ENCODE results near the gene EHMT1. TPM values are rescaled to one million over a fixed set of nuclear protein-coding genes. Genes with fewer than 3 reads are reported as not detected.
"Not testable (repeated sequence)": the region's sequence is repeated elsewhere in the genome, so short reads cannot be mapped to it uniquely, and the experiment has no call there.

The EHMT1 gene
- total RNA-seq, 4 donors from 2014 or later: 38.6 to 77.8 (median 54.3) TPM

DNA sequence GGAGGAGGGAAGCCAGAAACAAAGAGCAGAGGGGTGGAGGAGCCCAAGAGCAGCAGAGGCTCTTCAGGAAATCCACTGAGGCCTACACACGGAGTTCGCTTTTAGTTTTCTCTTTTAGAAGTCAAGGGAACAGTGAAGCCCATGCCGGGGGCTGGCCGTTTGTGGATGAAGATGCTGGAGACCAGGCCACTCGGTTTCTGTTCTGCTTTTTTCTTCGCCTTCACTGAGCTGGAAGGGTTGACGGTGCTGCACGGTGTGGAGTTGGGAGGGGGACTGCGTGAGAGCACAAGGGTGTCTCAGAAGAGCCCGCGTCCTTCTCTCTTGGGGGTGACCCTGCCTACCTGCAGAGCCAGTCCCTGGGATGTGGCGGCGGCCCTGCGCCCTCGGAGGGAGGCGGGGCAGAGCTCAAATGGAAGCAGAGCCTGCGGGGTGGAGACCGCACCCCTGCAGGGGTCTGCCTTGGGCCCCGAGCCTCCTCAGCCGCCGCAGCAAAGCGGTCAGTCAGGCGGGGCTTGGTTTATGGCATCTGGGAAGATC is 190.3 kb downstream of the EHMT1 start:
- ATAC-seq (no peak), DNase-seq (no peak)
- Histone ChIP-seq H3K4me1 (no peaks in the 10 kb centered on the region), H3K9me3 (no peaks in the 10 kb centered on the region), H3K36me3 (peaks cover 0 to 26% of the 10 kb centered on the region in 2 donors), H3K27me3 (no peaks in the 10 kb centered on the region), H3K27ac (no peak overlapping the region), H3K4me3 (no peak overlapping the region)
- intact Hi-C loops (cut with DNase I; ENCODE audit: low total_unique reads) (no loop called here), in situ Hi-C loops (cut with MboI; ENCODE audit: low sequenced_read_pairs in 4 of 4) (no loop called here)
- no peak for TF ChIP-seq POLR2A (IDR thresholded peaks at IDR 0.05)
- TF ChIP-seq, protein P1, sequence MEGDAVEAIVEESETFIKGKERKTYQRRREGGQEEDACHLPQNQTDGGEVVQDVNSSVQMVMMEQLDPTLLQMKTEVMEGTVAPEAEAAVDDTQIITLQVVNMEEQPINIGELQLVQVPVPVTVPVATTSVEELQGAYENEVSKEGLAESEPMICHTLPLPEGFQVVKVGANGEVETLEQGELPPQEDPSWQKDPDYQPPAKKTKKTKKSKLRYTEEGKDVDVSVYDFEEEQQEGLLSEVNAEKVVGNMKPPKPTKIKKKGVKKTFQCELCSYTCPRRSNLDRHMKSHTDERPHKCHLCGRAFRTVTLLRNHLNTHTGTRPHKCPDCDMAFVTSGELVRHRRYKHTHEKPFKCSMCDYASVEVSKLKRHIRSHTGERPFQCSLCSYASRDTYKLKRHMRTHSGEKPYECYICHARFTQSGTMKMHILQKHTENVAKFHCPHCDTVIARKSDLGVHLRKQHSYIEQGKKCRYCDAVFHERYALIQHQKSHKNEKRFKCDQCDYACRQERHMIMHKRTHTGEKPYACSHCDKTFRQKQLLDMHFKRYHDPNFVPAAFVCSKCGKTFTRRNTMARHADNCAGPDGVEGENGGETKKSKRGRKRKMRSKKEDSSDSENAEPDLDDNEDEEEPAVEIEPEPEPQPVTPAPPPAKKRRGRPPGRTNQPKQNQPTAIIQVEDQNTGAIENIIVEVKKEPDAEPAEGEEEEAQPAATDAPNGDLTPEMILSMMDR (IDR thresholded peaks at IDR 0.05 in 4 of 5, conservative IDR thresholded peaks at IDR 0.05 in 1 of 5): no peak

DNA sequence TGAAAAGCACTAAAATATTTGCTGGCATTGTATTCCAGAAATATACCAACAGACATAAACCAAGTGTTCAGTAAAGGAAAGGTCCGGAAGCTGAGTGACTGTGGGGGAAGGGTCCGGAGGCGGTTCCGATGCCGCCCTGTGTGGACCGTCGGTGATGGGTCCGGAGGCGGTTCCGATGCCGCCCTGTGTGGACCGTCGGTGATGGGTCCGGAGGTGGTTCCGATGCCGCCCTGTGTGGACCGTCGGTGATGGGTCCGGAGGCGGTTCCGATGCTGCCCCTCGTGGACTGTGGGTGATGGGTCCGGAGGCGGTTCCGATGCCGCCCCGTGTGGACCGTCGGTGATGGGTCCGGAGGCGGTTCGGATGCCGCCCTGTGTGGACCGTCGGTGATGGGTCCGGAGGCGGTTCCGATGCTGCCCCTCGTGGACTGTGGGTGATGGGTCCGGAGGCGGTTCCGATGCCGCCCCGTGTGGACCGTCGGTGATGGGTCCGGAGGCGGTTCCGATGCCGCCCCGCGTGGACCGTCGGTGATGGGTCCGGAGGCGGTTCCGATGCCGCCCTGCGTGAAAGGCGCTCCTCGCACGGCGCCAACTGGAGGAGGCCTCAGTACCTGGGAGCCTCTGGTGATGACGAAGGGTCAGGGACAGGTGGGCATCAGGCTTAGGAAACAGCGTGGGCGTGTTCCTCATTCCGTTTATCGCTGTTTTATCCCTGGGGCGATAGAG is 191.1 kb downstream of the EHMT1 start:
- H3K4me1 ChIP-seq; intact Hi-C loops (cut with DNase I; ENCODE audit: low total_unique reads); H3K27me3 ChIP-seq; H3K9me3 ChIP-seq; in situ Hi-C loops (cut with MboI; ENCODE audit: low sequenced_read_pairs in 4 of 4); DNase-seq; H3K27ac ChIP-seq; ATAC-seq; H3K4me3 ChIP-seq: not testable (repeated sequence)
- H3K36me3 ChIP-seq: peaks cover 0 to 33% of the 10 kb centered on the region in 2 donors

DNA sequence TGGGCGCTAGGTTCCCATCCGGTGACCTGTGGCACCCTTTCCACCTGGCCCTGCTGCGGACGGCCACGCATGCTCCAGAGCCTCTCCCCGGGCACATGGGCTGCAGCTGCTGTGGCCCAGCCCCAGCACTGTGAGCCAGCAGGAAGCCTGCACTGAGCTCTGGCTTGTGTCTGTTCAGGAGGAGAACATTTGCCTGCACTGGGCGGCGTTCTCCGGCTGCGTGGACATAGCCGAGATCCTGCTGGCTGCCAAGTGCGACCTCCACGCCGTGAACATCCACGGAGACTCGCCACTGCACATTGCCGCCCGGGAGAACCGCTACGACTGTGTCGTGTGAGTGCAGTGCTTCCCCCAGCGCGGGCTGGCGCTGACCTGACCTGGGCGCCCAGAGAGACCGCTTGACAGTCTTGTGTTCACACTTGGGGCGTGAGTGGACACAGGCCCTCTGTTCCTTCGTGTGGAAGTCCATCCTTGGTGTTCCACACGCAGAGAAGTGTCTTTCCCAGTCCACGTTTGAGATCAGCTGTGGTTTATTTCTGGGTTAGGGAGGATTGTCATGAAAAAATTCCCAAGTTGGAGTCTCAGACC is 192.6 kb downstream of the EHMT1 start:
- H3K9me3 ChIP-seq: no peaks in the 10 kb centered on the region
- H3K36me3 ChIP-seq: peaks cover 0 to 46% of the 10 kb centered on the region in 2 donors
- no peak overlapping the region for H3K27ac ChIP-seq
- no peaks in the 10 kb centered on the region for H3K27me3 ChIP-seq
- in situ Hi-C loops (cut with MboI; ENCODE audit: low sequenced_read_pairs in 4 of 4) (no loop called here), intact Hi-C loops (cut with DNase I; ENCODE audit: low total_unique reads) (no loop called here)
- TF ChIP-seq POLR2A (IDR thresholded peaks at IDR 0.05): no peak
- TF ChIP-seq, protein P1 (IDR thresholded peaks at IDR 0.05 in 4 of 5, conservative IDR thresholded peaks at IDR 0.05 in 1 of 5): no peak
- peak in 1 of 2 donors; percentile 53 for ATAC-seq
- no peak overlapping the region for H3K4me3 ChIP-seq
- H3K4me1 ChIP-seq: no peaks in the 10 kb centered on the region
- DNase-seq: peak in 1 of 2 donors; percentile 23

DNA sequence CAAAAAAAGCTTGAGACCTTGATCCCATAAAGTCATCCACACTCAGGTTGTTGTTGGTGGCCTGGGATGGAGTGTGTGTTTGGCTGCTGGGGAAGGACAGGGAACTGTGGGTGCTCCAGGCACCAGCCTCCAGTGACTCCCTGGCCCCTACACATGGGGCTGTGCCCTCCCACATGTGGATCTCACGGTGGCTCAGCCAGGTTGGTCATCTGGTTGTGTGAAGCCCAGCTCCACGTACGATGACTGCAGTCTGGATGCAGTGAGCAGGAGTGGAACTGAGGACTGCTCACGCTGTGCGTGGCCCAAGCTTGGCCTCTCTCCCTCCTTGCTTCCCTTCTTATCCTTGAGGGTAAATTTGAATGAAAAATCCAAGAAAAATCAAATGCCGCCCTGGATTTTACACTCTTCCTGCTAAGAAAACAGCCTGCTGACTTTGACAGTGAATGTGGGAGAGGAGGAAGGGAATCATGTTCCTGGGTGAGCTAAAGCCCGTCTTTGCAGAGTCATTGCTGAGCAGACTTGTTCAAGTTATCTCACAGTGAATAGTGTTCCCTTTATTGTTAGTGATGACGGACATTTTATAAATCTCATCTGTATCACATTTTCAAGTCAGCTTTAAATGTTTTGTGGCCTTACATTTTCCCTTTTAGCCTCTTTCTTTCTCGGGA is 193.7 kb downstream of the EHMT1 start:
- no peak overlapping the region for H3K27ac ChIP-seq
- no peaks in the 10 kb centered on the region for H3K4me1 ChIP-seq
- ATAC-seq (no peak), DNase-seq (no peak)
- H3K27me3 ChIP-seq: no peaks in the 10 kb centered on the region
- in situ Hi-C loops (cut with MboI; ENCODE audit: low sequenced_read_pairs in 4 of 4): no loop called here
- TF ChIP-seq POLR2A (IDR thresholded peaks at IDR 0.05): no peak
- TF ChIP-seq, protein P1 (IDR thresholded peaks at IDR 0.05 in 4 of 5, conservative IDR thresholded peaks at IDR 0.05 in 1 of 5): no peak
- H3K4me3 ChIP-seq: no peak overlapping the region
- intact Hi-C loops (cut with DNase I; ENCODE audit: low total_unique reads): no loop called here
- H3K9me3 ChIP-seq: no peaks in the 10 kb centered on the region
- peaks cover 0 to 57% of the 10 kb centered on the region in 2 donors for H3K36me3 ChIP-seq

DNA sequence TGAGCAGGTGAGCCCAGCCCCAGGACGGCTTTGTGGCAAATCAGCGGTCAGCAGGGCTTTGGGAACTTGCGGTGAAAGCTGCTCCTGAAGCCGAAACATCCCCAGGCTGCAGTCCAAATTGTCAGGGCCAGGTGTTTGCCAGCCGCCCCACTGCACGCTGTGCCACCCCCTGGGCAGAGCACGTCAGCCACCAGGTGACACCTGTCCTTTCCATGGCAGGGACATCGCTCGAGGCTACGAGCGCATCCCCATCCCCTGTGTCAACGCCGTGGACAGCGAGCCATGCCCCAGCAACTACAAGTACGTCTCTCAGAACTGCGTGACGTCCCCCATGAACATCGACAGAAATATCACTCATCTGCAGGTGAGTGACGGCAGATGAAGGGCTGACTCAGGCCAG is 194.4 kb downstream of the EHMT1 start:
- Histone ChIP-seq H3K27me3 (no peaks in the 10 kb centered on the region), H3K36me3 (peaks cover 0 to 64% of the 10 kb centered on the region in 2 donors), H3K9me3 (no peaks in the 10 kb centered on the region), H3K4me3 (no peak overlapping the region), H3K27ac (no peak overlapping the region), H3K4me1 (no peaks in the 10 kb centered on the region)
- in situ Hi-C loops (cut with MboI; ENCODE audit: low sequenced_read_pairs in 4 of 4): no loop called here
- DNase-seq: no peak
- ATAC-seq: no peak
- intact Hi-C loops (cut with DNase I; ENCODE audit: low total_unique reads): no loop called here
- no peak for TF ChIP-seq POLR2A (IDR thresholded peaks at IDR 0.05)
- TF ChIP-seq, protein P1 (IDR thresholded peaks at IDR 0.05 in 4 of 5, conservative IDR thresholded peaks at IDR 0.05 in 1 of 5): no peak
